Measurements from ENCODE around the gene PRDM16.

GRCh38 chr1:3233031-3233430 lies 164.0 kb downstream of the PRDM16 start:
- no peak for TF ChIP-seq EZH2 (IDR thresholded peaks at IDR 0.05; ENCODE audit: low read depth, unreplicated experiment)
- no peak for TF ChIP-seq POLR2AphosphoS5 (IDR thresholded peaks at IDR 0.05; ENCODE audit: low read depth)
- TF ChIP-seq, protein P1, sequence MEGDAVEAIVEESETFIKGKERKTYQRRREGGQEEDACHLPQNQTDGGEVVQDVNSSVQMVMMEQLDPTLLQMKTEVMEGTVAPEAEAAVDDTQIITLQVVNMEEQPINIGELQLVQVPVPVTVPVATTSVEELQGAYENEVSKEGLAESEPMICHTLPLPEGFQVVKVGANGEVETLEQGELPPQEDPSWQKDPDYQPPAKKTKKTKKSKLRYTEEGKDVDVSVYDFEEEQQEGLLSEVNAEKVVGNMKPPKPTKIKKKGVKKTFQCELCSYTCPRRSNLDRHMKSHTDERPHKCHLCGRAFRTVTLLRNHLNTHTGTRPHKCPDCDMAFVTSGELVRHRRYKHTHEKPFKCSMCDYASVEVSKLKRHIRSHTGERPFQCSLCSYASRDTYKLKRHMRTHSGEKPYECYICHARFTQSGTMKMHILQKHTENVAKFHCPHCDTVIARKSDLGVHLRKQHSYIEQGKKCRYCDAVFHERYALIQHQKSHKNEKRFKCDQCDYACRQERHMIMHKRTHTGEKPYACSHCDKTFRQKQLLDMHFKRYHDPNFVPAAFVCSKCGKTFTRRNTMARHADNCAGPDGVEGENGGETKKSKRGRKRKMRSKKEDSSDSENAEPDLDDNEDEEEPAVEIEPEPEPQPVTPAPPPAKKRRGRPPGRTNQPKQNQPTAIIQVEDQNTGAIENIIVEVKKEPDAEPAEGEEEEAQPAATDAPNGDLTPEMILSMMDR (conservative IDR thresholded peaks at IDR 0.05; ENCODE audit: low read depth in 2 of 2), result no peak
- TF ChIP-seq, protein P2, sequence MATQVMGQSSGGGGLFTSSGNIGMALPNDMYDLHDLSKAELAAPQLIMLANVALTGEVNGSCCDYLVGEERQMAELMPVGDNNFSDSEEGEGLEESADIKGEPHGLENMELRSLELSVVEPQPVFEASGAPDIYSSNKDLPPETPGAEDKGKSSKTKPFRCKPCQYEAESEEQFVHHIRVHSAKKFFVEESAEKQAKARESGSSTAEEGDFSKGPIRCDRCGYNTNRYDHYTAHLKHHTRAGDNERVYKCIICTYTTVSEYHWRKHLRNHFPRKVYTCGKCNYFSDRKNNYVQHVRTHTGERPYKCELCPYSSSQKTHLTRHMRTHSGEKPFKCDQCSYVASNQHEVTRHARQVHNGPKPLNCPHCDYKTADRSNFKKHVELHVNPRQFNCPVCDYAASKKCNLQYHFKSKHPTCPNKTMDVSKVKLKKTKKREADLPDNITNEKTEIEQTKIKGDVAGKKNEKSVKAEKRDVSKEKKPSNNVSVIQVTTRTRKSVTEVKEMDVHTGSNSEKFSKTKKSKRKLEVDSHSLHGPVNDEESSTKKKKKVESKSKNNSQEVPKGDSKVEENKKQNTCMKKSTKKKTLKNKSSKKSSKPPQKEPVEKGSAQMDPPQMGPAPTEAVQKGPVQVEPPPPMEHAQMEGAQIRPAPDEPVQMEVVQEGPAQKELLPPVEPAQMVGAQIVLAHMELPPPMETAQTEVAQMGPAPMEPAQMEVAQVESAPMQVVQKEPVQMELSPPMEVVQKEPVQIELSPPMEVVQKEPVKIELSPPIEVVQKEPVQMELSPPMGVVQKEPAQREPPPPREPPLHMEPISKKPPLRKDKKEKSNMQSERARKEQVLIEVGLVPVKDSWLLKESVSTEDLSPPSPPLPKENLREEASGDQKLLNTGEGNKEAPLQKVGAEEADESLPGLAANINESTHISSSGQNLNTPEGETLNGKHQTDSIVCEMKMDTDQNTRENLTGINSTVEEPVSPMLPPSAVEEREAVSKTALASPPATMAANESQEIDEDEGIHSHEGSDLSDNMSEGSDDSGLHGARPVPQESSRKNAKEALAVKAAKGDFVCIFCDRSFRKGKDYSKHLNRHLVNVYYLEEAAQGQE (IDR thresholded peaks at IDR 0.05; ENCODE audit: unreplicated experiment), result no peak
- no peak for TF ChIP-seq EZH2phosphoT487 (IDR thresholded peaks at IDR 0.05; ENCODE audit: unreplicated experiment)
- TF ChIP-seq CREB1 (CRISPR knock-in tag; IDR thresholded peaks at IDR 0.05; ENCODE audit: low read depth), result no peak
- no peak for TF ChIP-seq JUNB (IDR thresholded peaks at IDR 0.05; ENCODE audit: unreplicated experiment)

Measured in GM23338 (cell line).